Neutrophil (primary cell): Measurements from ENCODE around the gene ADGRL3.

Experiments
- H3K27ac ChIP-seq: fragments of 200-600 bp; sonication (generic); 2 replicates; pipeline ENCODE4 v1.5.1; 2016; ENCODE audit warnings: mild to moderate bottlenecking, moderate library complexity
- H3K27me3 ChIP-seq: fragments of 200-600 bp; sonication (generic); 2 replicates; pipeline ENCODE4 v1.6.0; 2016; ENCODE audit warnings: mild to moderate bottlenecking
- H3K36me3 ChIP-seq: fragments of 200-600 bp; sonication (generic); 2 replicates; pipeline ENCODE4 v1.5.1; 2017
- H3K4me1 ChIP-seq, 2 experiments: fragments of 200-600 bp in 1 of 2; sonication (generic) in 1 of 2; 1 replicate in 1 of 2; 2 replicates in 1 of 2; pipeline versions ENCODE4 v1.5.1 to v1.6.1; 2013 to 2016; ENCODE audit warnings: low read depth in 1 of 2, low read length in 1 of 2, mild to moderate bottlenecking in 1 of 2, moderate library complexity in 1 of 2; ENCODE audit not compliant: control insufficient read depth in 1 of 2, insufficient read depth in 1 of 2
- H3K4me3 ChIP-seq, 2 experiments: fragments of 200-600 bp in 1 of 2; sonication (generic) in 1 of 2; 1 replicate in 1 of 2; 2 replicates in 1 of 2; pipeline ENCODE4 v1.5.1; 2013 to 2016; ENCODE audit warnings: low read depth in 1 of 2, low read length in 1 of 2, mild to moderate bottlenecking in 1 of 2, moderate library complexity in 1 of 2
- H3K9me3 ChIP-seq: fragments of 200-600 bp; sonication (generic); 2 replicates; pipeline ENCODE4 v1.5.1; 2016
- TF ChIP-seq, protein P1 (sequence below): fragments of 200-600 bp; sonication (generic); IDR thresholded peaks from 2 replicates; pipeline ENCODE4 v1.5.1; 2016; ENCODE audit warnings: antibody characterized with exemption

ADGRL3 gene

GRCh38 chr4:61446941-61447340, 246.8 kb downstream of the ADGRL3 start:
- H3K4me3 ChIP-seq = no peak overlapping the region
- no peaks in the 10 kb centered on the region for H3K27me3 ChIP-seq
- H3K4me1 ChIP-seq = no peaks in the 10 kb centered on the region
- H3K9me3 ChIP-seq = no peaks in the 10 kb centered on the region
- TF ChIP-seq, protein P1, sequence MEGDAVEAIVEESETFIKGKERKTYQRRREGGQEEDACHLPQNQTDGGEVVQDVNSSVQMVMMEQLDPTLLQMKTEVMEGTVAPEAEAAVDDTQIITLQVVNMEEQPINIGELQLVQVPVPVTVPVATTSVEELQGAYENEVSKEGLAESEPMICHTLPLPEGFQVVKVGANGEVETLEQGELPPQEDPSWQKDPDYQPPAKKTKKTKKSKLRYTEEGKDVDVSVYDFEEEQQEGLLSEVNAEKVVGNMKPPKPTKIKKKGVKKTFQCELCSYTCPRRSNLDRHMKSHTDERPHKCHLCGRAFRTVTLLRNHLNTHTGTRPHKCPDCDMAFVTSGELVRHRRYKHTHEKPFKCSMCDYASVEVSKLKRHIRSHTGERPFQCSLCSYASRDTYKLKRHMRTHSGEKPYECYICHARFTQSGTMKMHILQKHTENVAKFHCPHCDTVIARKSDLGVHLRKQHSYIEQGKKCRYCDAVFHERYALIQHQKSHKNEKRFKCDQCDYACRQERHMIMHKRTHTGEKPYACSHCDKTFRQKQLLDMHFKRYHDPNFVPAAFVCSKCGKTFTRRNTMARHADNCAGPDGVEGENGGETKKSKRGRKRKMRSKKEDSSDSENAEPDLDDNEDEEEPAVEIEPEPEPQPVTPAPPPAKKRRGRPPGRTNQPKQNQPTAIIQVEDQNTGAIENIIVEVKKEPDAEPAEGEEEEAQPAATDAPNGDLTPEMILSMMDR = no peak
- H3K27ac ChIP-seq = no peak overlapping the region
- no peaks in the 10 kb centered on the region for H3K36me3 ChIP-seq

DNA sequence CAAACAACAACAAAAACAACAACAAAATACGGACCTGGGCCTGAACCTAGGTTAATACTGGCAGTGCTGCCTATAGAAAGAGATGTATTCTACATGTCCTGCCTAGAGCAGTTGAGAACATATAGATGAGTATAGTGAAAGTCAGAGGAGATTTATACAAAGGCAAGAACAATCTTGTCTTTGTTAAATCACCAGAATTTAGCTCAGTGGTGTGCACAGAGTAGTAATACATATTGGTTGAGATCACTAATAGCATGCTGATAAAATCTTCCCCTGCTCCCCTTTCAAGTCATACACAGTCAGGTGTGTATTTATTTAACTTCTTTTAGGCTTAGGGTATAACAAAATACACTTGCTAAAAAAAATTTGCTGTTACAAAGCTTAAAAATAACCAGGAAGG, 247.8 kb downstream of the ADGRL3 start:
- TF ChIP-seq, protein P1 = no peak
- no peak overlapping the region for H3K27ac ChIP-seq
- no peak overlapping the region for H3K4me3 ChIP-seq
- H3K4me1 ChIP-seq = no peaks in the 10 kb centered on the region
- no peaks in the 10 kb centered on the region for H3K36me3 ChIP-seq
- H3K9me3 ChIP-seq = no peaks in the 10 kb centered on the region
- no peaks in the 10 kb centered on the region for H3K27me3 ChIP-seq

DNA sequence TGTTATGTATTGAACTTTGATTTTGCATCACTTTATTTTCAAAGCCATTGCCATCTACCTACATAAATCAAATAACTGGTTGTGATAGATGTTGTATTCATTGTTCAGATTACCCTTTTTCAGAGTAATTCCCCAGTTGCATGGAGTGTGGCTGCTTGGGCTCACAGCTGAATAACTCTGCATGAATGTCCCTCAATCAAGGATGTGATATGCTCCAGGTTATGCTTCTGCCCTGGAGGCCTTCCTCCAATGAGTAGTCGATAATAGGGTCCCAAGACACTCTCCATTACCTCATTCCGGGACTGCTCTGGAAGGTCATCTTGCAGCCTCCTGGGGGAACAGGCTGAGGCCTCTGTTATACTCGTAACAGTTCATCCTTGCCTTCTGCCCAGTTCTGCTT, 251.8 kb downstream of the ADGRL3 start:
- Histone ChIP-seq H3K9me3 (no peaks in the 10 kb centered on the region), H3K4me3 (no peak overlapping the region), H3K27ac (no peak overlapping the region), H3K36me3 (no peaks in the 10 kb centered on the region), H3K27me3 (no peaks in the 10 kb centered on the region), H3K4me1 (no peaks in the 10 kb centered on the region)
- TF ChIP-seq, protein P1 = no peak

GRCh38 chr4:61461956-61462355, 261.8 kb downstream of the ADGRL3 start:
- TF ChIP-seq, protein P1 = no peak
- Histone ChIP-seq H3K9me3 (no peaks in the 10 kb centered on the region), H3K27ac (no peak overlapping the region), H3K4me3 (no peak overlapping the region), H3K36me3 (no peaks in the 10 kb centered on the region), H3K27me3 (no peaks in the 10 kb centered on the region), H3K4me1 (no peaks in the 10 kb centered on the region)

- Histone ChIP-seq H3K36me3 (no peaks in the 10 kb centered on the region), H3K27me3 (no peaks in the 10 kb centered on the region), H3K4me1 (peaks cover 0 to 2% of the 10 kb centered on the region in 2 experiments), H3K27ac (no peak overlapping the region), H3K4me3 (no peak overlapping the region), H3K9me3 (no peaks in the 10 kb centered on the region)
- TF ChIP-seq, protein P1 = no peak
These were observed 262.6 kb downstream of the ADGRL3 start for GRCh38 chr4:61462451-61463326.
